Measurements from ENCODE around the gene PRKAG2. TPM values are rescaled to one million over a fixed set of nuclear protein-coding genes. Genes with fewer than 3 reads are reported as not detected.

PRKAG2 gene
- total and polyA plus RNA-seq, 2 of the 8 experiments (the other 6 are each of a cell fraction or from before 2014, with no cell fraction given) = 7.5 to 18.1 TPM

- Histone ChIP-seq H3K79me1 (ENCODE audit: low read depth, low read length) (no peaks in the 10 kb centered on the region), H2AFZ (ENCODE audit: low read length) (peak overlapping the region; percentile 70; the same call in 1 of the 2 replicates), H4K91ac (replicated peaks; ENCODE audit: insufficient read length, low read length) (no peak overlapping the region), H2BK5ac (ENCODE audit: low read depth, low read length) (no peak overlapping the region; the same call in 1 of the 2 replicates), H3K4me1 (replicated peaks in 1 of 4; ENCODE audit: control insufficient read depth in 3 of 4, insufficient read depth in 4 of 4, low read length in 3 of 4) (peaks cover 0 to 3% (median under 1%) of the 10 kb centered on the region in 4 experiments; a peak in 3 of 7 replicates), H2AK5ac (ENCODE audit: low read depth, low read length) (no peak overlapping the region), H2BK120ac (replicated peaks; ENCODE audit: low read depth, low read length) (no peak overlapping the region), H3K18ac (ENCODE audit: extremely low read depth, low read length) (no peak overlapping the region), H3K23ac (ENCODE audit: insufficient read length) (no peak overlapping the region), H4K5ac (ENCODE audit: insufficient read length, low read depth, low read length) (no peak overlapping the region), H3K9ac (replicated peaks in 1 of 4; ENCODE audit: extremely low read depth in 1 of 4, low read depth in 3 of 4, low read length in 3 of 4) (no peak overlapping the region), H3K4me3 (ENCODE audit: extremely low read depth in 1 of 4, insufficient read depth in 2 of 4, low read depth in 3 of 4, low read length in 4 of 4) (no peak overlapping the region), H2BK20ac (ENCODE audit: low read length) (no peak overlapping the region), H3K9me3 (ENCODE audit: insufficient read depth in 2 of 2, low read depth in 1 of 2, low read length in 1 of 2) (no peaks in the 10 kb centered on the region), H3K4ac (replicated peaks; ENCODE audit: insufficient read length, low read depth, low read length) (no peak overlapping the region), H2BK12ac (ENCODE audit: low read depth, low read length) (peak overlapping the region; percentile 27; the same call in 1 of the 2 replicates), H3K56ac (replicated peaks; ENCODE audit: insufficient read length, low read depth, low read length) (no peak overlapping the region), H4K8ac (ENCODE audit: extremely low read depth, insufficient read depth, low read length) (no peak overlapping the region), H3K23me2 (ENCODE audit: low read depth, low read length) (no peaks in the 10 kb centered on the region; the same call in 1 of the 2 replicates), H3K14ac (ENCODE audit: insufficient read length) (no peak overlapping the region), H3K36me3 (ENCODE audit: control insufficient read depth in 2 of 4, insufficient read depth in 4 of 4, low read length in 3 of 4) (no peaks in the 10 kb centered on the region; a peak in 1 of 8 replicates), H3K4me2 (ENCODE audit: insufficient read depth in 1 of 2, low read depth in 2 of 2, low read length in 2 of 2) (peak overlapping the region; percentile 23 to 45; a peak in 3 of 4 replicates), H4K20me1 (replicated peaks in 1 of 2; ENCODE audit: control insufficient read depth in 1 of 2, insufficient read depth in 2 of 2, low read length in 2 of 2) (peaks cover 0 to 4% of the 10 kb centered on the region in 2 experiments), H3K79me2 (ENCODE audit: control insufficient read depth in 1 of 2, insufficient read depth in 2 of 2, low read length in 2 of 2) (peaks cover 0 to 3% of the 10 kb centered on the region in 2 experiments; a peak in 1 of 4 replicates), H3K27me3 (replicated peaks in 1 of 4; ENCODE audit: control insufficient read depth in 3 of 4, extremely low read depth in 1 of 4, insufficient read depth in 3 of 4, low read length in 3 of 4) (no peaks in the 10 kb centered on the region; a peak in 3 of 7 replicates), H3K27ac (ENCODE audit: low read depth, low read length) (no peak overlapping the region), H2BK15ac (ENCODE audit: low read length) (no peak overlapping the region)
- FAIRE-seq (no peak), DNase-seq (ENCODE audit: low read depth in 1 of 2, low spot score in 2 of 2) (no peak)
- no peak for TF ChIP-seq RAD21 (IDR thresholded peaks at IDR 0.05 in 1 of 2, conservative IDR thresholded peaks at IDR 0.05 in 1 of 2; ENCODE audit: low read depth in 2 of 2, low read length in 2 of 2)
- TF ChIP-seq SIN3A (conservative IDR thresholded peaks at IDR 0.05 in 1 of 2, IDR thresholded peaks at IDR 0.05 in 1 of 2; ENCODE audit: low read depth in 1 of 2, low read length in 2 of 2) = 0 out of 4 replicates have a peak, but pooled peaks of 1 of the 2 experiments have one; percentile 45
- TF ChIP-seq ASH2L (IDR thresholded peaks at IDR 0.05; ENCODE audit: low read length) = no peak
- TF ChIP-seq NANOG (IDR thresholded peaks at IDR 0.05; ENCODE audit: insufficient read depth, low read depth, low read length, poor library complexity, severe bottlenecking) = no peak
- 0 out of 2 replicates have a peak, but pooled peaks have one; percentile 22 for TF ChIP-seq TEAD4 (IDR thresholded peaks at IDR 0.05; ENCODE audit: low read depth, low read length)
- no peak for TF ChIP-seq EGR1 (IDR thresholded peaks at IDR 0.05; ENCODE audit: borderline replicate concordance, low read depth, low read length)
- ChIA-PET CTCF (ENCODE audit: partially characterized antibody) (interaction anchor here (0.6 to 4.4 kb wide), 28 partner anchors 9 to 255 kb away, joined by 3 to 43 read pairs (median 4); no protein-coding TSS in a partner anchor), POLR2A (ENCODE audit: partially characterized antibody) (no interaction called here)
- 70% methylated on average over 17 of the region's 17 CpGs; no CpG with 5 or more reads in 1 of the 2 experiments for WGBS, 2 experiments (ENCODE audit: extremely low coverage in 1 of 2, insufficient coverage in 1 of 2, insufficient read length in 1 of 2, insufficient replicate concordance in 2 of 2, low coverage in 1 of 2, low lambda C conversion rate in 2 of 2, missing lambda C conversion rate in 1 of 2)
These were observed 171.8 kb downstream of the PRKAG2 start for GRCh38 chr7:151704960-151705635.

All from H1 (cell line).